Mammary epithelial cell (primary cell): ENCODE measurements around the gene SYT9.

Experiments
- EZH2 ChIP-seq: IDR thresholded peaks from 2 replicates; pipeline ENCODE4 v1.6.1; 2012; ENCODE audit warnings: low read length, inconsistent platforms, borderline replicate concordance
- TF ChIP-seq, protein P1 (sequence below), 2 donors: IDR thresholded peaks in 1 of 2; conservative IDR thresholded peaks in 1 of 2; 2 replicates each; pipeline ENCODE4 v1.5.1; 2011 to 2012; ENCODE audit warnings: inconsistent platforms in 2 of 2, low read length in 2 of 2, mild to moderate bottlenecking in 2 of 2, control low read depth in 1 of 2, low read depth in 1 of 2; ENCODE audit not compliant: insufficient read depth in 1 of 2; ENCODE audit errors: extremely low read depth in 1 of 2

DNA sequence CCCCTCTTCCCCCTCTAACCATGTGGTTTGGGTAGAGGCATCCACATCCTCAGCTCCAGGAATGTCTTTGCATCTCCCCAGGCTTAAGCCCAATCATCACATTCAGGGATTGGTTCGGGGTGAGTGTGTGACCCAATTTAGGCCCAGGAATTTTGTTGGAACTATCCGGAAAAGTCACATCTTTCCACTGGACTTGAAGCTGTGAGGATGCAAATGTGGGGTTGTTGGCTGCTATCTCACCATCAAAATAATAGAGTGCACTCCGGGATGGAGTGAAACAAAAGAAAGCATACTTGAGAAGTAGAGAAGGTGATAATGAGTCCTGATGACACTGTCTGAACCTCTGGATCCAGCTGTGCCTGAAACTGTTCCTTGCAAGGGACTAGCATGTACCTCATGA lies 199.8 kb downstream of the SYT9 start:
- TF ChIP-seq, protein P1, sequence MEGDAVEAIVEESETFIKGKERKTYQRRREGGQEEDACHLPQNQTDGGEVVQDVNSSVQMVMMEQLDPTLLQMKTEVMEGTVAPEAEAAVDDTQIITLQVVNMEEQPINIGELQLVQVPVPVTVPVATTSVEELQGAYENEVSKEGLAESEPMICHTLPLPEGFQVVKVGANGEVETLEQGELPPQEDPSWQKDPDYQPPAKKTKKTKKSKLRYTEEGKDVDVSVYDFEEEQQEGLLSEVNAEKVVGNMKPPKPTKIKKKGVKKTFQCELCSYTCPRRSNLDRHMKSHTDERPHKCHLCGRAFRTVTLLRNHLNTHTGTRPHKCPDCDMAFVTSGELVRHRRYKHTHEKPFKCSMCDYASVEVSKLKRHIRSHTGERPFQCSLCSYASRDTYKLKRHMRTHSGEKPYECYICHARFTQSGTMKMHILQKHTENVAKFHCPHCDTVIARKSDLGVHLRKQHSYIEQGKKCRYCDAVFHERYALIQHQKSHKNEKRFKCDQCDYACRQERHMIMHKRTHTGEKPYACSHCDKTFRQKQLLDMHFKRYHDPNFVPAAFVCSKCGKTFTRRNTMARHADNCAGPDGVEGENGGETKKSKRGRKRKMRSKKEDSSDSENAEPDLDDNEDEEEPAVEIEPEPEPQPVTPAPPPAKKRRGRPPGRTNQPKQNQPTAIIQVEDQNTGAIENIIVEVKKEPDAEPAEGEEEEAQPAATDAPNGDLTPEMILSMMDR (conservative IDR thresholded peaks at IDR 0.05 in 1 of 2, IDR thresholded peaks at IDR 0.05 in 1 of 2; ENCODE audit: extremely low read depth in 1 of 2, insufficient read depth in 1 of 2, low read depth in 1 of 2, low read length in 2 of 2) = no peak
- TF ChIP-seq EZH2 = no peak
